Measurements from ENCODE around the gene RCAN1. TPM values are rescaled to one million over a fixed set of nuclear protein-coding genes. Genes with fewer than 3 reads are reported as not detected.

Gene RCAN1
- total and polyA plus RNA-seq, 3 donors from 2014 or later: 16.7 to 21.9 (median 20.6) TPM

- H3K27me3 ChIP-seq: no peaks in the 10 kb centered on the region
- WGBS, 2 donors: 80 to 84% methylated on average over 3 of the region's 3 CpGs
- no peak overlapping the region for H3K4me3 ChIP-seq
- H3K36me3 ChIP-seq (ENCODE audit: low read depth, missing control alignments): no peaks in the 10 kb centered on the region
- no peak overlapping the region for H3K27ac ChIP-seq
- H3K4me1 ChIP-seq: no peaks in the 10 kb centered on the region
- no peaks in the 10 kb centered on the region for H3K9me3 ChIP-seq
- no peak for DNase-seq
- intact Hi-C loops (cut with DNase I; ENCODE audit: low total_unique reads): no loop called here
- TF ChIP-seq CTCF (IDR thresholded peaks at IDR 0.05) (no peak), POLR2A (IDR thresholded peaks at IDR 0.05) (no peak)
Measured at GRCh38 chr21:34636961-34637360, 22.0 kb upstream of the RCAN1 start.

GRCh38 chr21:34635307-34635706 is 20.4 kb upstream of the RCAN1 start:
- TF ChIP-seq CTCF (IDR thresholded peaks at IDR 0.05) (no peak), POLR2A (IDR thresholded peaks at IDR 0.05) (no peak)
- peak; percentile 16 for DNase-seq
- H3K36me3 ChIP-seq (ENCODE audit: low read depth, missing control alignments): no peaks in the 10 kb centered on the region
- H3K9me3 ChIP-seq: no peaks in the 10 kb centered on the region
- no peak overlapping the region for H3K4me3 ChIP-seq
- H3K27ac ChIP-seq: no peak overlapping the region
- intact Hi-C loops (cut with DNase I; ENCODE audit: low total_unique reads): no loop called here
- no peaks in the 10 kb centered on the region for H3K27me3 ChIP-seq
- no peaks in the 10 kb centered on the region for H3K4me1 ChIP-seq
- WGBS, 2 donors: 75 to 76% methylated on average over 3 of the region's 3 CpGs

- WGBS, 2 donors: 77 to 78% methylated on average over 4 of the region's 4 CpGs
- Histone ChIP-seq H3K4me1 (no peaks in the 10 kb centered on the region), H3K27me3 (no peaks in the 10 kb centered on the region), H3K36me3 (ENCODE audit: low read depth, missing control alignments) (no peaks in the 10 kb centered on the region), H3K27ac (no peak overlapping the region), H3K9me3 (no peaks in the 10 kb centered on the region), H3K4me3 (no peak overlapping the region)
- no peak for TF ChIP-seq CTCF (IDR thresholded peaks at IDR 0.05)
- intact Hi-C loops (cut with DNase I; ENCODE audit: low total_unique reads): no loop called here
- DNase-seq: no peak
Measured at GRCh38 chr21:34632498-34632897, 17.6 kb upstream of the RCAN1 start.

GRCh38 chr21:34630536-34631143 is 15.7 kb upstream of the RCAN1 start:
- intact Hi-C loops (cut with DNase I; ENCODE audit: low total_unique reads): no loop called here
- 15 to 16% methylated on average over 6 of the region's 6 CpGs for WGBS, 2 donors

More at GRCh38 chr21:34630536-34631143, 15.7 kb upstream of the RCAN1 start:
- DNase-seq: peak; percentile 31
- Histone ChIP-seq H3K4me1 (no peaks in the 10 kb centered on the region), H3K9me3 (no peaks in the 10 kb centered on the region), H3K4me3 (no peak overlapping the region), H3K27me3 (no peaks in the 10 kb centered on the region), H3K27ac (no peak overlapping the region), H3K36me3 (ENCODE audit: low read depth, missing control alignments) (no peaks in the 10 kb centered on the region)
- TF ChIP-seq POLR2A (IDR thresholded peaks at IDR 0.05) (no peak), CTCF (IDR thresholded peaks at IDR 0.05) (peak; percentile 70 to 90 (median 72))

Data from testis (tissue), 3 donors.